ENCODE data around the gene MTMR3.

Gene MTMR3

GRCh38 chr22:29937940-29938693 is 55.1 kb downstream of the MTMR3 start:
- WGBS (ENCODE audit: insufficient coverage, insufficient read length): no CpG with 5 or more reads among the region's 7 CpGs
- no peak overlapping the region for H3K27ac ChIP-seq (ENCODE audit: low read length)
- H3K4me1 ChIP-seq (ENCODE audit: control insufficient read depth, insufficient read depth, low read length): no peaks in the 10 kb centered on the region
- H3K9me3 ChIP-seq (ENCODE audit: control insufficient read depth, insufficient read depth, low read length): no peaks in the 10 kb centered on the region
- H3K27me3 ChIP-seq (ENCODE audit: control insufficient read depth, insufficient read depth, low read length): no peaks in the 10 kb centered on the region
- no peaks in the 10 kb centered on the region for H3K36me3 ChIP-seq (ENCODE audit: control insufficient read depth, insufficient read depth, low read length)
- H3K4me3 ChIP-seq (ENCODE audit: low read length): no peak overlapping the region
- DNase-seq (ENCODE audit: low read depth, low spot score): no peak

DNA sequence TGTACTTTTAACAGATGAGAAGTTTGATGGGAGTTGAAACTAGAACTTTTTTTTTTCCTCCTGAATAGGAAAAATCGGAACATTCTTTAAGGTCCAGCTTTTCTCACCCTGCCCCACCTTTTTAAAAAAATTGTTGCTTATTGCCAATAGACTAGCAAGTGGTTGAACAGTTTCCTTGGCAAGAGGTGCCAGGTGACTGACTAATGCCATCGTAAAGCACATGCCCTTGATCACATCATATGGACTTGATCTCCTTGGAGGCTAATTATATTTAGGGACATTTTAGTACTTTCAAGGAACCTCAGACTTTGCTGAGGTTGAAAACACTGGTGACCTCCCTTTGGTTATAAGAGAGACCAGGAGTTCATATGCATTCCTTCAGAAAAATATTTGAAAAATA is 57.6 kb downstream of the MTMR3 start:
- H3K9me3 ChIP-seq (ENCODE audit: control insufficient read depth, insufficient read depth, low read length): no peaks in the 10 kb centered on the region
- DNase-seq (ENCODE audit: low read depth, low spot score): no peak
- no peak overlapping the region for H3K4me3 ChIP-seq (ENCODE audit: low read length)
- no peaks in the 10 kb centered on the region for H3K27me3 ChIP-seq (ENCODE audit: control insufficient read depth, insufficient read depth, low read length)
- H3K4me1 ChIP-seq (ENCODE audit: control insufficient read depth, insufficient read depth, low read length): no peaks in the 10 kb centered on the region
- H3K36me3 ChIP-seq (ENCODE audit: control insufficient read depth, insufficient read depth, low read length): no peaks in the 10 kb centered on the region
- no CpG with 5 or more reads among the region's 2 CpGs for WGBS (ENCODE audit: insufficient coverage, insufficient read length)
- no peak overlapping the region for H3K27ac ChIP-seq (ENCODE audit: low read length)

DNA sequence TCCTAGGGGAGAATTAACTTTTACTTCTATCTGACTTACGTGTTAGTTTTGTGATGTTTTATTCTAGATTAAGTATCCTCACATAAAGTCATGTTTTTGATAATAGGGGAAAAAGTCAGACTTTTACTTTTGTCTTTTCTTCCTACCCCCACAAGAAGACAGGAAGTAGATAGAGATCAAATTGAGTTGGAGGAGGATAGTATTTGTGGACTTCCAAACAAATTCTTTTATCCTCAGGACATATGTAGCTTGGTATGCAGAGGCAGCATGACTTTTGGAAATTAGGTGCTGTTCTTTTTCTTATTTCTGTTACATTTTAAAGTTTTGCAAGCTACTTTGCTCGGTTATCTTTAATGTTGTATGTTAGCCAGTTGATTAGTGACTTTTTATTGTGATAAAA is 61.4 kb downstream of the MTMR3 start:
- Histone ChIP-seq H3K27ac (ENCODE audit: low read length) (no peak overlapping the region), H3K4me1 (ENCODE audit: control insufficient read depth, insufficient read depth, low read length) (no peaks in the 10 kb centered on the region), H3K9me3 (ENCODE audit: control insufficient read depth, insufficient read depth, low read length) (no peaks in the 10 kb centered on the region), H3K4me3 (ENCODE audit: low read length) (no peak overlapping the region), H3K36me3 (ENCODE audit: control insufficient read depth, insufficient read depth, low read length) (no peaks in the 10 kb centered on the region), H3K27me3 (ENCODE audit: control insufficient read depth, insufficient read depth, low read length) (no peaks in the 10 kb centered on the region)
- no peak for DNase-seq (ENCODE audit: low read depth, low spot score)
- no CpG with 5 or more reads among the region's 2 CpGs for WGBS (ENCODE audit: insufficient coverage, insufficient read length)

GRCh38 chr22:29945435-29945834 is 62.5 kb downstream of the MTMR3 start:
- DNase-seq (ENCODE audit: low read depth, low spot score): no peak
- Histone ChIP-seq H3K4me3 (ENCODE audit: low read length) (no peak overlapping the region), H3K27me3 (ENCODE audit: control insufficient read depth, insufficient read depth, low read length) (no peaks in the 10 kb centered on the region), H3K4me1 (ENCODE audit: control insufficient read depth, insufficient read depth, low read length) (no peaks in the 10 kb centered on the region), H3K36me3 (ENCODE audit: control insufficient read depth, insufficient read depth, low read length) (no peaks in the 10 kb centered on the region), H3K9me3 (ENCODE audit: control insufficient read depth, insufficient read depth, low read length) (no peaks in the 10 kb centered on the region), H3K27ac (ENCODE audit: low read length) (no peak overlapping the region)
- WGBS (ENCODE audit: insufficient coverage, insufficient read length): no CpG with 5 or more reads among the region's 3 CpGs

DNA sequence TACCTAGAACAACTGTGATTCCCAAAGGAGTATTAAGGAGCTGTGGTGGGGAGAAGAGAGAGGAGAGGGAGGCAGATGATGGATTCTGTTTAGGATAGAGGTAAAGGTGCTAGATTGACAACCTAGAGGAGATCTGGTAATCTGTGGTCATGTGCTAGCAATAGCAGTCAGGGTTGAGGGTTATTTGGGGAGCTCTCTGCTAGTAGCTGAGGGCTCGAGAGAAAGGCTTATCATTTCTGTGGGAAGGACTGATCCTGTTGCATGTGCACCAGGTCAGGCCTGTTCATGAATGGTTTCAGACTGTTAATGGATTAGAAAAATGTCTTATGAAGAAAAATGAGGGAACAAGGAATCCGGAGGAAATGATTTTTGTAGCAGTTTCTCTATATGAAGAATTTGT is 63.2 kb downstream of the MTMR3 start:
- no CpG with 5 or more reads among the region's 2 CpGs for WGBS (ENCODE audit: insufficient coverage, insufficient read length)
- DNase-seq (ENCODE audit: low read depth, low spot score): no peak
- H3K9me3 ChIP-seq (ENCODE audit: control insufficient read depth, insufficient read depth, low read length): no peaks in the 10 kb centered on the region

DNA sequence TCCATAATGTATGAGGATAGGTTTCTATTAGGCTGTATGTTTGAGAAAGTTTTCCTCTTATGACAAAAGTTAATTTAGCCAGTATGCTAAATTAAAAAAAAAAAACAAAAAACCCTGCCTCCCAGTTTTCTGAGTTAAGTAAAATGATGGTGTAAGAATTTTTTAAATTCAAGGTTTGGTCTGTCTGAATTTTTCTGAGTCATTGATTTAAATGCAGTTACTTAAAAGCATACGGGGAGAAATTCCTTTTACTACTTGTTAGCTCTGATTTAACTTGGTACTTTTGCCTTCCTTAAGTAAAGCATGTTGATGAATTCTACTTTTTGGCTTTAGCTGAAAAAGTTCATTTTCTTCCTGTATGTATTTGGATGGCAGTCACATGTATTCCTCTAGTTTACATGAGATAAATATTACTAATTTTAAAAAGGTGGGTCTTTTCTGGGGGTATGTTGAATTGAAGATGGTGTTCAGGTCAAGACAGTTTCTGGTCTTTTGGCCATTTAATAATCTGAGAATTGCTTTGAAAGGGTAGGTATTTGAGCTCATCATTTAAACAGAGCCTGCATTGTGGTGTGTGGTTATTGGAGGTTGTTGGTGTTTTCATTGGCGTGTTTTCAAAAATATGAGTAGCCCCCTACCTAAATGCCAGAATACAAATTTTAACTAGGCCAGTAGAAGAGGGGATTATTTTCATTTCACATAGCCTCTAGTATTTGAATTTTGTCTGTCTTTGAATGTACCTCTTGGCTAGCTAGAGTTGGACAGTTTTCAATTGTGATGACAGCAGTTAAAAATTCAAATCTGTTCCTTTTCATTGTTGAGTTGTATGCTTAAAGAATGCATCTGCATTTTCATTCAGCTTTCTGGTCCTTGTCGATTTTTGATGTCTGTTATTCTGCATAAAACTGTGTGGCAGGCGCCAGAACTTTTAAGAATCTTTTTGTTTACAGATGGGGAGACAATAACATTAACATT is 64.7 kb downstream of the MTMR3 start:
- Histone ChIP-seq H3K36me3 (ENCODE audit: control insufficient read depth, insufficient read depth, low read length) (no peaks in the 10 kb centered on the region), H3K27ac (ENCODE audit: low read length) (no peak overlapping the region), H3K4me1 (ENCODE audit: control insufficient read depth, insufficient read depth, low read length) (no peaks in the 10 kb centered on the region), H3K9me3 (ENCODE audit: control insufficient read depth, insufficient read depth, low read length) (no peaks in the 10 kb centered on the region), H3K4me3 (ENCODE audit: low read length) (no peak overlapping the region), H3K27me3 (ENCODE audit: control insufficient read depth, insufficient read depth, low read length) (no peaks in the 10 kb centered on the region)
- no CpG with 5 or more reads among the region's 4 CpGs for WGBS (ENCODE audit: insufficient coverage, insufficient read length)
- no peak for DNase-seq (ENCODE audit: low read depth, low spot score)

More for the DNA sequence above, 63.2 kb downstream of the MTMR3 start:
- no peak overlapping the region for H3K4me3 ChIP-seq (ENCODE audit: low read length)
- no peaks in the 10 kb centered on the region for H3K36me3 ChIP-seq (ENCODE audit: control insufficient read depth, insufficient read depth, low read length)
- H3K27ac ChIP-seq (ENCODE audit: low read length): no peak overlapping the region
- no peaks in the 10 kb centered on the region for H3K27me3 ChIP-seq (ENCODE audit: control insufficient read depth, insufficient read depth, low read length)
- no peaks in the 10 kb centered on the region for H3K4me1 ChIP-seq (ENCODE audit: control insufficient read depth, insufficient read depth, low read length)

GRCh38 chr22:29948385-29948769 is 65.4 kb downstream of the MTMR3 start:
- no CpG with 5 or more reads among the region's 1 CpG for WGBS (ENCODE audit: insufficient coverage, insufficient read length)
- Histone ChIP-seq H3K9me3 (ENCODE audit: control insufficient read depth, insufficient read depth, low read length) (no peaks in the 10 kb centered on the region), H3K27me3 (ENCODE audit: control insufficient read depth, insufficient read depth, low read length) (no peaks in the 10 kb centered on the region), H3K4me3 (ENCODE audit: low read length) (no peak overlapping the region), H3K4me1 (ENCODE audit: control insufficient read depth, insufficient read depth, low read length) (no peaks in the 10 kb centered on the region), H3K36me3 (ENCODE audit: control insufficient read depth, insufficient read depth, low read length) (no peaks in the 10 kb centered on the region), H3K27ac (ENCODE audit: low read length) (no peak overlapping the region)
- no peak for DNase-seq (ENCODE audit: low read depth, low spot score)

DNA sequence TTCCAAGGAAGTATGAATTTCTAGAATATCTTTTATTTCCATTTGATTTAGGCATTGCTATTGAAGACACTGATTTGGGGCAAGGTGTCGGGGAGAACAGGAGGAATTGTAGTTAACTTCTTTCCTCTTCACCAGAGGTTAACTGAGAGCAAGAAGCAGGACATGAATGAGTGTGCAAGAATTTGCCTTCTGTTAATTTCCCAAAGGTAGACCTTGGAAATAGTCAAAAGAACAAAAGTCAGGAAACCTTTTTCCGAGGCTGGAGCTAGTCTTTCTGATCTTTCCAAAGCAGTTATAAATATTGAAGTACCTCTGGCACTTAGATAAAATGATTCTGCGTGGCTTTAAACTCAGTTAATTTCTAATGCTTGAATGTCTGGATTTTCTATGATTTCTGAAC is 66.9 kb downstream of the MTMR3 start:
- Histone ChIP-seq H3K27me3 (ENCODE audit: control insufficient read depth, insufficient read depth, low read length) (no peaks in the 10 kb centered on the region), H3K4me1 (ENCODE audit: control insufficient read depth, insufficient read depth, low read length) (no peaks in the 10 kb centered on the region), H3K9me3 (ENCODE audit: control insufficient read depth, insufficient read depth, low read length) (no peaks in the 10 kb centered on the region), H3K27ac (ENCODE audit: low read length) (no peak overlapping the region), H3K36me3 (ENCODE audit: control insufficient read depth, insufficient read depth, low read length) (no peaks in the 10 kb centered on the region), H3K4me3 (ENCODE audit: low read length) (no peak overlapping the region)
- DNase-seq (ENCODE audit: low read depth, low spot score): no peak
- no CpG with 5 or more reads among the region's 3 CpGs for WGBS (ENCODE audit: insufficient coverage, insufficient read length)

DNA sequence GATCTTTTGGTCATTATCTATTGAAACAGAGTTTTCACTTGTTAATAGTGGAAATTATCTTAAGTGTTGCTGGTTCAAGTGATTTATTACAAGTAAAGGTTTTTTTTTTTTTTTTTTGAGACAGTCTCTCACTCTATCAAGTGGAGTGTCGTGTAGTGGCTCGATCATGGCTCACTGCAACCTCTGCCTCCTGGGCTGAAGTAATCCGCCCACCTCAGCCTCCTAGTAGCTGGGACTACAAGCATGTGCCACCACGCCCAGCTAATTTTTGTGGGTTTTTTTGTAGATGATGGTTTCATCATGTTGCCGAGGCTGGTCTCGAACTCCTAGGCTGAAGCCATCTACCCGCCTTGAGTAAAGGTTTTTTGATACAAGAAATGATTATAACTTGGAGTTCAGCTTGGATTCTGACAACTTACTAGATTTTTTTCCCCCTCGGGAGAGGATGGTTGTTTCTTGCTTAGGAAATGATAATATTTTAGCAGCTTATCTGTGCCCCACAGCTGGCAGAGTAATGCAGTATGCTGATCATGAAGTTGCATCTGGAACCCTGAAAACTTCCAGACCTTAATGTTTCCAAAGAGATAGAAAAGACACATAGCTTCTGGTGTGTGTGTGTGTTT is 68.9 kb downstream of the MTMR3 start:
- no CpG with 5 or more reads among the region's 8 CpGs for WGBS (ENCODE audit: insufficient coverage, insufficient read length)
- H3K27ac ChIP-seq (ENCODE audit: low read length): no peak overlapping the region
- H3K27me3 ChIP-seq (ENCODE audit: control insufficient read depth, insufficient read depth, low read length): no peaks in the 10 kb centered on the region
- H3K36me3 ChIP-seq (ENCODE audit: control insufficient read depth, insufficient read depth, low read length): no peaks in the 10 kb centered on the region
- H3K4me1 ChIP-seq (ENCODE audit: control insufficient read depth, insufficient read depth, low read length): no peaks in the 10 kb centered on the region
- no peaks in the 10 kb centered on the region for H3K9me3 ChIP-seq (ENCODE audit: control insufficient read depth, insufficient read depth, low read length)
- no peak overlapping the region for H3K4me3 ChIP-seq (ENCODE audit: low read length)
- no peak for DNase-seq (ENCODE audit: low read depth, low spot score)

- WGBS (ENCODE audit: insufficient coverage, insufficient read length): no CpG with 5 or more reads among the region's 9 CpGs
- Histone ChIP-seq H3K27me3 (ENCODE audit: control insufficient read depth, insufficient read depth, low read length) (no peaks in the 10 kb centered on the region), H3K4me3 (ENCODE audit: low read length) (no peak overlapping the region), H3K27ac (ENCODE audit: low read length) (no peak overlapping the region), H3K36me3 (ENCODE audit: control insufficient read depth, insufficient read depth, low read length) (no peaks in the 10 kb centered on the region), H3K9me3 (ENCODE audit: control insufficient read depth, insufficient read depth, low read length) (no peaks in the 10 kb centered on the region), H3K4me1 (ENCODE audit: control insufficient read depth, insufficient read depth, low read length) (no peaks in the 10 kb centered on the region)
- no peak for DNase-seq (ENCODE audit: low read depth, low spot score)
These were observed 71.4 kb downstream of the MTMR3 start for GRCh38 chr22:29954203-29954855.

Data from iPS DF 6.9 (cell line).